IPS-18a (cell line): ENCODE measurements around the gene G3BP1.
"Not testable (repeated sequence)": the region's sequence is repeated elsewhere in the genome, so short reads cannot be mapped to it uniquely, and the experiment has no call there.

Experiments used
- H3K27ac ChIP-seq: one replicate; pipeline ENCODE4 v1.5.1; 2013; ENCODE audit warnings: low read length
- H3K27me3 ChIP-seq: one replicate; pipeline ENCODE4 v1.6.1; 2013; ENCODE audit warnings: mild to moderate bottlenecking, low read length; ENCODE audit not compliant: control insufficient read depth, insufficient read depth
- H3K36me3 ChIP-seq: one replicate; pipeline ENCODE4 v1.6.1; 2013; ENCODE audit warnings: low read depth, low read length; ENCODE audit not compliant: control insufficient read depth
- H3K4me1 ChIP-seq: one replicate; pipeline ENCODE4 v1.6.1; 2013; ENCODE audit warnings: low read depth, low read length; ENCODE audit not compliant: control insufficient read depth
- H3K4me3 ChIP-seq: one replicate; pipeline ENCODE4 v1.5.1; 2013; ENCODE audit warnings: low read length
- H3K9ac ChIP-seq: one replicate; pipeline ENCODE4 v1.6.1; 2013; ENCODE audit warnings: mild to moderate bottlenecking, low read length, moderate library complexity
- H3K9me3 ChIP-seq: one replicate; pipeline ENCODE4 v1.6.1; 2013; ENCODE audit warnings: low read depth, low read length; ENCODE audit not compliant: control insufficient read depth

Gene G3BP1

DNA sequence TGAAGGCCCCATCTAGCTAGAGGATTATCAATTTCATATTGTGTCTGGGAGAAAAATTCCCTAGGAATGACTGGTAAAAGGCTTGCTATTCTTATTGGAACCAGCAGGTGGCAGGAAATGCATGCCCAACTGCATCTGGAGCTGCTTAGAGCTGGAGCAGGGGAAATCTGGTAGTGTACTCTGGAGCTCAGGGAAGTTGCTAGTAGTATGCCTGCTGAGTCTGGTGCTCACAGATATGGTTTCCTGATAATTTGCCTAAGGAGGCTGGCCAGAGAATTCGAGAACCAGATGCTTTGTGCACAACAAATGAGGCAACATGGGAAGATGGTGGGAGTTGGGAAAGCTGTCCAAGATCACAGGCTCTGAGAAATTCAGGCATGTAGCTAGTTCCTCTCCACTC lies 53.7 kb downstream of the G3BP1 start:
- H3K27ac ChIP-seq = no peak overlapping the region
- H3K4me3 ChIP-seq = no peak overlapping the region
- H3K27me3 ChIP-seq = no peaks in the 10 kb centered on the region
- no peaks in the 10 kb centered on the region for H3K36me3 ChIP-seq
- peaks cover 5% of the 10 kb centered on the region for H3K4me1 ChIP-seq
- no peak overlapping the region for H3K9ac ChIP-seq
- no peaks in the 10 kb centered on the region for H3K9me3 ChIP-seq

DNA sequence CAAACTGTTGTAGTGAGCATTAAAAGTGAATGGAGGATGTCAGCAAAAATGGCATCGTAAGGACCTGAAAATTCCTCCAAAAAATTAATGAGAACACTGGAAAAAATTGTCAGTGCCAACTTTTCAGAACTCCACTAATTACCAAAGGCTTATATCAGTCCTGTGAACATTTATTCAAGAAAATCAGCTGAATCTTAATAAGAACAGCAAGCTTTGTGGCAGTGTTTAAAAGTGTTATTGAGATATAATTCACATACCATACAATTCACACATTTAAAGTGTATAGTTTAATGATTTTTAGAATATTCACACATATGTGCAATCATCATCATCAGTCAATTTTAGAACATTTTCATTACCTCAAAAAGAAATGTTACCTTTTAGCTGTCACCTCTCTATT lies 57.6 kb downstream of the G3BP1 start:
- Histone ChIP-seq H3K27me3 (no peaks in the 10 kb centered on the region), H3K27ac (no peak overlapping the region), H3K9ac (no peak overlapping the region), H3K9me3 (peaks cover 10% of the 10 kb centered on the region), H3K36me3 (no peaks in the 10 kb centered on the region), H3K4me1 (peaks cover 5% of the 10 kb centered on the region), H3K4me3 (no peak overlapping the region)

- H3K27ac ChIP-seq, H3K36me3 ChIP-seq, H3K4me3 ChIP-seq, H3K9me3 ChIP-seq, H3K4me1 ChIP-seq, H3K27me3 ChIP-seq, H3K9ac ChIP-seq: not testable (repeated sequence)
Measured at GRCh38 chr5:151832843-151833242, 61.1 kb downstream of the G3BP1 start.

- Histone ChIP-seq H3K27ac (no peak overlapping the region), H3K36me3 (no peaks in the 10 kb centered on the region), H3K4me1 (no peaks in the 10 kb centered on the region), H3K9me3 (no peaks in the 10 kb centered on the region), H3K27me3 (no peaks in the 10 kb centered on the region), H3K9ac (no peak overlapping the region), H3K4me3 (no peak overlapping the region)
Measured at GRCh38 chr5:151846765-151847164, 75.0 kb downstream of the G3BP1 start.

DNA sequence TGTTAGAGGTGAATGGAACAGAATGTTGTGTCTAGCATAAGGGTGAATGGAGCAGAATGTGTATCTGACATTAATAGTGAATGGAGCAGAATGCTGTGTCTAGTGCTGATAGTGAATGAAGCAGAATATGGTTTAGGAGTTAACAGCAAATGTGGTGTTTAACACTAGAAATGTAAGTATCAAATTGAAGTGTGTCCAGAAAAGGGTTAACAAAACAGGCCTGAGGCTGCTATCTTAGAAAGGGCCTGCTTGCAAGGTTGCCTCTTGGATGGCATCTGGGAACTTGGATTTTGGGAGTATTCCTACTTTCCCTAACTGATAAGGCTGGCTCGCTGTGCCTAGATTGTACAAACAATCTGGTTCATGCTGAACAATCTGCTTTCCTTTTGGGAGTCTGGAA lies 76.1 kb downstream of the G3BP1 start:
- Histone ChIP-seq H3K36me3 (no peaks in the 10 kb centered on the region), H3K9ac (no peak overlapping the region), H3K9me3 (no peaks in the 10 kb centered on the region), H3K27me3 (no peaks in the 10 kb centered on the region), H3K4me3 (no peak overlapping the region), H3K27ac (no peak overlapping the region), H3K4me1 (no peaks in the 10 kb centered on the region)

GRCh38 chr5:151855701-151856100 lies 83.9 kb downstream of the G3BP1 start:
- Histone ChIP-seq H3K27me3 (no peaks in the 10 kb centered on the region), H3K9ac (no peak overlapping the region), H3K27ac (no peak overlapping the region)

GRCh38 chr5:151856861-151857260 lies 85.1 kb downstream of the G3BP1 start:
- no peaks in the 10 kb centered on the region for H3K36me3 ChIP-seq
- H3K27me3 ChIP-seq = no peaks in the 10 kb centered on the region
- no peaks in the 10 kb centered on the region for H3K4me1 ChIP-seq
- no peak overlapping the region for H3K27ac ChIP-seq
- H3K9me3 ChIP-seq = no peaks in the 10 kb centered on the region
- no peak overlapping the region for H3K9ac ChIP-seq
- H3K4me3 ChIP-seq = no peak overlapping the region

More at GRCh38 chr5:151855701-151856100, 83.9 kb downstream of the G3BP1 start:
- Histone ChIP-seq H3K36me3 (no peaks in the 10 kb centered on the region), H3K4me1 (no peaks in the 10 kb centered on the region), H3K9me3 (no peaks in the 10 kb centered on the region), H3K4me3 (no peak overlapping the region)

DNA sequence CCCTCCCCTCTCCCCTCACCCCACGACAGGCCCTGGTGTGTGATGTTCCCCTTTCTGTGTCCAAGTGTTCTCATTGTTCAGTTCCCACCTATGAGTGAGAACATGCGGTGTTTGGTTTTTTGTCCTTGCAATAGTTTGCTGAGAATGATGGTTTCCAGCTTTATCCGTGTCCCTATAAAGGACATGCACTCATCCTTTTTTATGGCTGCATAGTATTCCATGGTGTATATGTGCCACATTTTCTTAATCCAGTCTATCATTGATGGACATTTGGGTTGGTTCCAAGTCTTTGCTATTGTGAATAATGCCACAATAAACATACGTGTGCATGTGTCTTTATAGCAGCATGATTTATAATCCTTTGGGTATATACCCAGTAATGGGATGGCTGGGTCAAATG lies 89.1 kb downstream of the G3BP1 start:
- not testable (repeated sequence) for H3K27ac ChIP-seq

More for the DNA sequence above, 89.1 kb downstream of the G3BP1 start:
- H3K27me3 ChIP-seq, H3K9ac ChIP-seq, H3K36me3 ChIP-seq, H3K9me3 ChIP-seq, H3K4me1 ChIP-seq, H3K4me3 ChIP-seq: not testable (repeated sequence)
